Measurements from ENCODE around the gene ATG9B. TPM values are rescaled to one million over a fixed set of nuclear protein-coding genes. Genes with fewer than 3 reads are reported as not detected.
A peak's percentile ranks its signal among the peaks of the same experiment; 100 is the strongest.

Gene ATG9B
- total RNA-seq, 1 donor from 2014 or later = 0.85 TPM

DNA sequence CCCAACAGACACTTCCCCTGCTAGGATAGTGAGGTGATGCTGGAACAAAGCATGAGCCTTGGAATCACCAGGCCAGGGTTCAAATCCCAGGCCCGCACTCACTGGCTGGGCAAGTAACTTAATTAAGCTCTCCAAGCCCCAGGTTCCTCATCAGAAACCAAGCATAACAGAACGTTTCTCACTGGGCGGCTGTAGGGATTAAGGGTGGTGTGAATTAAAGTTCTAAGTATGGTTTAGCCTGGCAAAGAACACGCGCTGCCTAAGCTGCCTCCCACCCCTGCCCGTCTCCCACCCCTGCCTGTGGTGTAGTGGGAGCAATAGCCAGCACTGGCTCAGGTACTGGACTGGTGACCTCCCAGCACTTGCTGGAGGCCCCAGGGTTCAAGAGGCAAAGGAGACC lies 40.7 kb upstream of the ATG9B start:
- TF ChIP-seq, protein P1, sequence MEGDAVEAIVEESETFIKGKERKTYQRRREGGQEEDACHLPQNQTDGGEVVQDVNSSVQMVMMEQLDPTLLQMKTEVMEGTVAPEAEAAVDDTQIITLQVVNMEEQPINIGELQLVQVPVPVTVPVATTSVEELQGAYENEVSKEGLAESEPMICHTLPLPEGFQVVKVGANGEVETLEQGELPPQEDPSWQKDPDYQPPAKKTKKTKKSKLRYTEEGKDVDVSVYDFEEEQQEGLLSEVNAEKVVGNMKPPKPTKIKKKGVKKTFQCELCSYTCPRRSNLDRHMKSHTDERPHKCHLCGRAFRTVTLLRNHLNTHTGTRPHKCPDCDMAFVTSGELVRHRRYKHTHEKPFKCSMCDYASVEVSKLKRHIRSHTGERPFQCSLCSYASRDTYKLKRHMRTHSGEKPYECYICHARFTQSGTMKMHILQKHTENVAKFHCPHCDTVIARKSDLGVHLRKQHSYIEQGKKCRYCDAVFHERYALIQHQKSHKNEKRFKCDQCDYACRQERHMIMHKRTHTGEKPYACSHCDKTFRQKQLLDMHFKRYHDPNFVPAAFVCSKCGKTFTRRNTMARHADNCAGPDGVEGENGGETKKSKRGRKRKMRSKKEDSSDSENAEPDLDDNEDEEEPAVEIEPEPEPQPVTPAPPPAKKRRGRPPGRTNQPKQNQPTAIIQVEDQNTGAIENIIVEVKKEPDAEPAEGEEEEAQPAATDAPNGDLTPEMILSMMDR (IDR thresholded peaks at IDR 0.05; ENCODE audit: unreplicated experiment) = no peak
- Mint-ChIP-seq H3K4me1 (ENCODE audit: unreplicated experiment) (peaks cover 13% of the 10 kb centered on the region), H3K36me3 (ENCODE audit: low read depth, unreplicated experiment) (peaks cover 21% of the 10 kb centered on the region), H3K4me3 (ENCODE audit: unreplicated experiment) (no peak overlapping the region), H3K9me3 (ENCODE audit: unreplicated experiment) (no peaks in the 10 kb centered on the region), H3K27ac (ENCODE audit: unreplicated experiment) (no peak overlapping the region), H3K27me3 (ENCODE audit: unreplicated experiment) (peaks cover 7% of the 10 kb centered on the region)
- DNase-seq (ENCODE audit: low spot score) = no peak

DNA sequence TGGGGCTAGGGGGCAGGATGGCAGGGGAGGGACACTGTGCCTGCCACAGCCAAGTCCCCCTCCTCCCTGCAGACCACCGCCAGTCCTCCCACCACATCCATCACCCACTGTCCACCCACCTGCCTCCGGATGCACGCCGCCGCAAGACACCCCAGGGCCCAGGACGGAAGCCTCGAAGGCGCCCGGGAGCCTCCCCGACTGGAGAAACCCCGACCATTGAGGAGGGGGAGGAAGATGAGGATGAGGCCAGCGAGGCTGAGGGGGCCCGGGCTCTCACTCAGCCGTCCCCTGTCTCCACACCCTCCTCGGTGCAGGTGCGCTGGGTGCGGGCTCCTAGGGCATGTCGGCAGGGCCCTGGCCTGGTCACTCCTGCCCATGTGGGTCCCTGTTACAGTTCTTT lies 40.2 kb upstream of the ATG9B start:
- Mint-ChIP-seq H3K4me1 (ENCODE audit: unreplicated experiment) (peaks cover 13% of the 10 kb centered on the region), H3K27ac (ENCODE audit: unreplicated experiment) (no peak overlapping the region), H3K4me3 (ENCODE audit: unreplicated experiment) (no peak overlapping the region), H3K36me3 (ENCODE audit: low read depth, unreplicated experiment) (peaks cover 21% of the 10 kb centered on the region), H3K27me3 (ENCODE audit: unreplicated experiment) (peaks cover 7% of the 10 kb centered on the region), H3K9me3 (ENCODE audit: unreplicated experiment) (no peaks in the 10 kb centered on the region)
- DNase-seq (ENCODE audit: low spot score) = no peak
- TF ChIP-seq, protein P1 (IDR thresholded peaks at IDR 0.05; ENCODE audit: unreplicated experiment) = no peak

DNA sequence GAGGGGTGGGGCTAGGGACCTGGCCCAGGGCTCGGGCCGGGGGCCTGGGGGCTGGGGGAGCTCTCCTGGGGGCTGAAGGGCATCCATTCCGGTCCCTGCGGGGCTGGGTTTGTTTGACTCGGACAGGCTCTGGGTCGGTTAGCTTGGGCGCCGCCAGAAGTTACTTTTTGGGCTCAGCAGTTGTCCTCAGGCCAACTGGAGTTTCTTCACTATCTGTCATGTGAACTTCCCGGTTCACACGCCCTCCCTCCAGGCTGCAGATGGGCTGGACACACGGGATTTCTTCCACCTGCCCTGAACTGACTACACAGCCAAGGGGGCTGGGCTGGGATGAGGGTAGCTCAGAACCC lies 38.9 kb upstream of the ATG9B start:
- H3K27ac Mint-ChIP-seq (ENCODE audit: unreplicated experiment) = no peak overlapping the region
- no peak overlapping the region for H3K4me3 Mint-ChIP-seq (ENCODE audit: unreplicated experiment)
- peaks cover 7% of the 10 kb centered on the region for H3K27me3 Mint-ChIP-seq (ENCODE audit: unreplicated experiment)
- peaks cover 20% of the 10 kb centered on the region for H3K4me1 Mint-ChIP-seq (ENCODE audit: unreplicated experiment)
- peaks cover 17% of the 10 kb centered on the region for H3K36me3 Mint-ChIP-seq (ENCODE audit: low read depth, unreplicated experiment)
- TF ChIP-seq, protein P1 (IDR thresholded peaks at IDR 0.05; ENCODE audit: unreplicated experiment) = no peak
- DNase-seq (ENCODE audit: low spot score) = no peak
- H3K9me3 Mint-ChIP-seq (ENCODE audit: unreplicated experiment) = no peaks in the 10 kb centered on the region

DNA sequence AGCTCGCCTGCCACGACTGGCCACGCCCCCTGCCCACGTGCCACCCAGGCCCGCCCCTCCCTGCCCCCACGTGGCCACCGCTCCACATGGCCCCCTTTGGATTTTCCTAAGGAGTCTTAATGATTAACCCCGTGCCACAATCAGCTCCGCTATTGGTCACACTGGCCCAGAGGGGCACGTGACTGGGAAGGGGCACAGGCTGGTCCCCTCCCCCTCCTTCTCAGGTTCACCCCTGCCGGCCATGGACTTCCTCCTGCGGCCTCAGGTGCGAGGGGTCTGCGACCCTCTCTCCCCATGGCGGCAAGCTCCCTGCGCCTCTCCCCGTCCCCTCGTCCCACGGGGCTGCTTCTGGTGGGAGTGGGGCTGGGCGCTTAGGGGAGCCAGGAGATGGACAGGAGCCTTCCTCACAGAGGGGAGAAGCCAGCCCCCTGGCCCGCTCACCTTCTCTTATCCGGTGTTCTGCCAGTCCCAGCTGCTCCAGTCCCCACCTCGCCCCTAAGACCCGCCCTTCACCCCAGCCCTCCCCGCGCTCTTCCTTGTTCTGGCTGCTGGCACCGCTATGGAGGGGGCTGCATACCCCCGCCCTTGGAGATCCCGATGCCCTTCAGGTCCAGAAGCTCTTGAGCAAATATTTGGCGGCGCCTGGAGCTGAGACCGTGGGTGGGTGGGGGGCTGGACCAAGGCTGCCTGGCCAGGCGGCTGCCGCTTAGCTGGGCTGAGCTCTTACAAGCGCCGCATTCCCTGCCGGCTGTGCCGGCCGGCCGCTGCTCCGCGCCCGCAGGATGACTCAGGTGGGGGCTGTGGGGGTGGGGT lies 38.3 kb upstream of the ATG9B start:
- TF ChIP-seq, protein P1 (IDR thresholded peaks at IDR 0.05; ENCODE audit: unreplicated experiment) = no peak
- Mint-ChIP-seq H3K36me3 (ENCODE audit: low read depth, unreplicated experiment) (peaks cover 12% of the 10 kb centered on the region), H3K27me3 (ENCODE audit: unreplicated experiment) (peaks cover 5% of the 10 kb centered on the region), H3K27ac (ENCODE audit: unreplicated experiment) (no peak overlapping the region), H3K4me3 (ENCODE audit: unreplicated experiment) (no peak overlapping the region), H3K4me1 (ENCODE audit: unreplicated experiment) (peaks cover 20% of the 10 kb centered on the region), H3K9me3 (ENCODE audit: unreplicated experiment) (no peaks in the 10 kb centered on the region)
- peak; percentile 67 for DNase-seq (ENCODE audit: low spot score)

DNA sequence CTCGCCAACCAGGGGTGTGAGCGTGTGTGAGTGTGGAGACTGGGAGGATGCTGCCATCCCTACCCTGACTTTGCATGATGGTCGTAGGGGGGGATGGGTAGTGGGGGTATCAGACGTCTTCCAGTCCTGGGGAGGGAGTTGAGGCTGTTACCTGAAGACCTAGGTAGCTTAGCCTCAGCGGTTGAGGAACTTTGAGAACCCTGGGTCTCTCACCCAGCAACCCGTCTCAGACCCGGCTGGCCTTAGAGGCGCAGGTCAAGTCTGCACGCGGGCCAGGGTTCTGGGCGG lies 37.8 kb upstream of the ATG9B start:
- H3K9me3 Mint-ChIP-seq (ENCODE audit: unreplicated experiment) = no peaks in the 10 kb centered on the region
- H3K27ac Mint-ChIP-seq (ENCODE audit: unreplicated experiment) = no peak overlapping the region
- peaks cover 8% of the 10 kb centered on the region for H3K36me3 Mint-ChIP-seq (ENCODE audit: low read depth, unreplicated experiment)
- peaks cover 25% of the 10 kb centered on the region for H3K4me1 Mint-ChIP-seq (ENCODE audit: unreplicated experiment)
- H3K27me3 Mint-ChIP-seq (ENCODE audit: unreplicated experiment) = peaks cover 10% of the 10 kb centered on the region
- peak overlapping the region; percentile 85 for H3K4me3 Mint-ChIP-seq (ENCODE audit: unreplicated experiment)
- TF ChIP-seq, protein P1 (IDR thresholded peaks at IDR 0.05; ENCODE audit: unreplicated experiment) = no peak
- no peak for DNase-seq (ENCODE audit: low spot score)

All from endothelial cell (in vitro differentiated cells).